Measurements from ENCODE around the gene GNAS.
"Not testable (repeated sequence)": the region's sequence is repeated elsewhere in the genome, so short reads cannot be mapped to it uniquely, and the experiment has no call there.

GNAS gene

GRCh38 chr20:58828804-58829203 lies 23.7 kb upstream of the GNAS start:
- not testable (repeated sequence) for DNase-seq

GRCh38 chr20:58829531-58829941 lies 23.0 kb upstream of the GNAS start:
- peak; percentile 66 for DNase-seq

- DNase-seq: no peak
Observed at GRCh38 chr20:58832457-58832856, 20.1 kb upstream of the GNAS start.

- no peak for DNase-seq
Observed at GRCh38 chr20:58833921-58834320, 18.6 kb upstream of the GNAS start.

GRCh38 chr20:58835231-58835630 lies 17.3 kb upstream of the GNAS start:
- no peak for DNase-seq

- no peak for DNase-seq
Observed at GRCh38 chr20:58836616-58837204, 15.8 kb upstream of the GNAS start.

- DNase-seq: no peak
Observed at GRCh38 chr20:58837717-58838116, 14.8 kb upstream of the GNAS start.

- no peak for DNase-seq
Observed at GRCh38 chr20:58838174-58838573, 14.3 kb upstream of the GNAS start.

GRCh38 chr20:58839474-58839874 lies 13.0 kb upstream of the GNAS start:
- DNase-seq: peak; percentile 82

GRCh38 chr20:58839991-58840747 lies 12.3 kb upstream of the GNAS start:
- no peak for DNase-seq

GRCh38 chr20:58840816-58841538 lies 11.5 kb upstream of the GNAS start:
- no peak for DNase-seq

GRCh38 chr20:58841539-58842264 lies 10.8 kb upstream of the GNAS start:
- no peak for DNase-seq

- no peak for DNase-seq
Observed at GRCh38 chr20:58842276-58842675, 10.2 kb upstream of the GNAS start.

- DNase-seq: no peak
Observed at GRCh38 chr20:58843128-58843556, 9.4 kb upstream of the GNAS start.

GRCh38 chr20:58845706-58846105 lies 6.8 kb upstream of the GNAS start:
- no peak for DNase-seq

GRCh38 chr20:58847463-58847862 lies 5.1 kb upstream of the GNAS start:
- no peak for DNase-seq

GRCh38 chr20:58850693-58851174 lies 1.8 kb upstream of the GNAS start, which contains the start of gene GNAS-AS1:
Gene GNAS-AS1 (minus strand): TSS chr20:58850902.
- DNase-seq: peak; percentile 92

GRCh38 chr20:58851221-58851968 lies 1.1 kb upstream of the GNAS start:
- DNase-seq: no peak

GRCh38 chr20:58851969-58852458 lies 502 bp upstream of the GNAS start:
- DNase-seq: no peak

- no peak for DNase-seq
Observed at GRCh38 chr20:58853466-58853865, 950 bp downstream of the GNAS start.

- no peak for DNase-seq
Observed at GRCh38 chr20:58853976-58854637, 1.6 kb downstream of the GNAS start.

Data from right hindlimb (tissue), 1 donor.